SK-N-MC (cell line): ENCODE data around the gene DNAH1.

Experiments used
- EZH2 ChIP-seq: fragments of 200-600 bp; sonication (generic); IDR thresholded peaks from one replicate; pipeline ENCODE4 v1.6.1; 2017; ENCODE audit warnings: antibody characterized with exemption
- FOXP2 ChIP-seq: optimal IDR thresholded peaks from 2 replicates; pipeline ENCODE3; 2011; ENCODE audit warnings: mild to moderate bottlenecking, moderate library complexity; ENCODE audit not compliant: insufficient read depth; ENCODE audit errors: extremely low read length, control extremely low read depth
- POLR2AphosphoS5 ChIP-seq: IDR thresholded peaks from 2 replicates; pipeline ENCODE4 v1.6.1; 2012; ENCODE audit warnings: mild to moderate bottlenecking, low read depth, low read length, borderline replicate concordance

GRCh38 chr3:52432225-52432624, 116.1 kb downstream of the DNAH1 start:
- TF ChIP-seq POLR2AphosphoS5: no peak
- no peak for TF ChIP-seq EZH2
- TF ChIP-seq FOXP2: no peak
